HEK293T (cell line): Measurements from ENCODE around the gene NACC2.

Experiments used
- ARNT ChIP-seq: fragments of 450-650 bp; IDR thresholded peaks from 2 replicates; pipeline ENCODE4 v1.6.1; 2017; ENCODE audit warnings: mild to moderate bottlenecking
- FOXA1 ChIP-seq: fragments of 450-650 bp; IDR thresholded peaks from 2 replicates; pipeline ENCODE4 v1.6.1; 2016; ENCODE audit warnings: mild to moderate bottlenecking
- FOXK2 ChIP-seq: fragments of 450-650 bp; IDR thresholded peaks from 2 replicates; pipeline ENCODE4 v1.6.1; 2016; ENCODE audit warnings: mild to moderate bottlenecking
- NFRKB ChIP-seq: fragments of 450-650 bp; IDR thresholded peaks from 2 replicates; pipeline ENCODE4 v1.6.1; 2016; ENCODE audit warnings: mild to moderate bottlenecking, moderate library complexity
- PKNOX1 ChIP-seq: fragments of 450-650 bp; IDR thresholded peaks from 2 replicates; pipeline ENCODE4 v1.6.1; 2016
- SP1 ChIP-seq: fragments of 450-650 bp; IDR thresholded peaks from 2 replicates; pipeline ENCODE4 v1.6.1; 2017
- SUZ12 ChIP-seq: fragments of 450-650 bp; IDR thresholded peaks from 2 replicates; pipeline ENCODE4 v1.6.1; 2016; ENCODE audit warnings: mild to moderate bottlenecking
- TARDBP ChIP-seq: fragments of 450-650 bp; IDR thresholded peaks from 2 replicates; pipeline ENCODE4 v1.6.1; 2016

GRCh38 chr9:136039488-136039887 lies 55.6 kb downstream of the NACC2 start:
- TF ChIP-seq FOXA1 (no peak), NFRKB (no peak), SP1 (no peak), FOXK2 (no peak), SUZ12 (no peak), ARNT (no peak), PKNOX1 (no peak), TARDBP (no peak)
